ENCODE results near the gene DBNDD2.

The DBNDD2 gene

GRCh38 chr20:45377269-45377668 is 30.8 kb upstream of the DBNDD2 start:
- TF ChIP-seq, protein P1, sequence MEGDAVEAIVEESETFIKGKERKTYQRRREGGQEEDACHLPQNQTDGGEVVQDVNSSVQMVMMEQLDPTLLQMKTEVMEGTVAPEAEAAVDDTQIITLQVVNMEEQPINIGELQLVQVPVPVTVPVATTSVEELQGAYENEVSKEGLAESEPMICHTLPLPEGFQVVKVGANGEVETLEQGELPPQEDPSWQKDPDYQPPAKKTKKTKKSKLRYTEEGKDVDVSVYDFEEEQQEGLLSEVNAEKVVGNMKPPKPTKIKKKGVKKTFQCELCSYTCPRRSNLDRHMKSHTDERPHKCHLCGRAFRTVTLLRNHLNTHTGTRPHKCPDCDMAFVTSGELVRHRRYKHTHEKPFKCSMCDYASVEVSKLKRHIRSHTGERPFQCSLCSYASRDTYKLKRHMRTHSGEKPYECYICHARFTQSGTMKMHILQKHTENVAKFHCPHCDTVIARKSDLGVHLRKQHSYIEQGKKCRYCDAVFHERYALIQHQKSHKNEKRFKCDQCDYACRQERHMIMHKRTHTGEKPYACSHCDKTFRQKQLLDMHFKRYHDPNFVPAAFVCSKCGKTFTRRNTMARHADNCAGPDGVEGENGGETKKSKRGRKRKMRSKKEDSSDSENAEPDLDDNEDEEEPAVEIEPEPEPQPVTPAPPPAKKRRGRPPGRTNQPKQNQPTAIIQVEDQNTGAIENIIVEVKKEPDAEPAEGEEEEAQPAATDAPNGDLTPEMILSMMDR (IDR thresholded peaks at IDR 0.05; ENCODE audit: control insufficient read depth, insufficient read depth, low read depth, low read length, missing control alignments): no peak
- DNase-seq (ENCODE audit: low read depth): no peak
- H3K4me3 ChIP-seq (ENCODE audit: control insufficient read depth, low read depth, low read length): no peak overlapping the region

GRCh38 chr20:45378191-45378590 is 29.9 kb upstream of the DBNDD2 start, which contains the start of gene TP53TG5:
Gene TP53TG5 (minus strand): TSS chr20:45378325. CDS start chr20:45378236, 89 bp downstream.
- TF ChIP-seq, protein P1 (IDR thresholded peaks at IDR 0.05; ENCODE audit: control insufficient read depth, insufficient read depth, low read depth, low read length, missing control alignments): no peak
- H3K4me3 ChIP-seq (ENCODE audit: control insufficient read depth, low read depth, low read length): no peak within 1 kb of the TSS
- no peak for DNase-seq (ENCODE audit: low read depth)

- no peak overlapping the region for H3K4me3 ChIP-seq (ENCODE audit: control insufficient read depth, low read depth, low read length)
- TF ChIP-seq, protein P1 (IDR thresholded peaks at IDR 0.05; ENCODE audit: control insufficient read depth, insufficient read depth, low read depth, low read length, missing control alignments): no peak
- no peak for DNase-seq (ENCODE audit: low read depth)
These were observed 20.8 kb upstream of the DBNDD2 start for GRCh38 chr20:45387274-45387673.

GRCh38 chr20:45390931-45391330 is 17.2 kb upstream of the DBNDD2 start:
- TF ChIP-seq, protein P1 (IDR thresholded peaks at IDR 0.05; ENCODE audit: control insufficient read depth, insufficient read depth, low read depth, low read length, missing control alignments): no peak
- no peak overlapping the region for H3K4me3 ChIP-seq (ENCODE audit: control insufficient read depth, low read depth, low read length)
- no peak for DNase-seq (ENCODE audit: low read depth)

DNA sequence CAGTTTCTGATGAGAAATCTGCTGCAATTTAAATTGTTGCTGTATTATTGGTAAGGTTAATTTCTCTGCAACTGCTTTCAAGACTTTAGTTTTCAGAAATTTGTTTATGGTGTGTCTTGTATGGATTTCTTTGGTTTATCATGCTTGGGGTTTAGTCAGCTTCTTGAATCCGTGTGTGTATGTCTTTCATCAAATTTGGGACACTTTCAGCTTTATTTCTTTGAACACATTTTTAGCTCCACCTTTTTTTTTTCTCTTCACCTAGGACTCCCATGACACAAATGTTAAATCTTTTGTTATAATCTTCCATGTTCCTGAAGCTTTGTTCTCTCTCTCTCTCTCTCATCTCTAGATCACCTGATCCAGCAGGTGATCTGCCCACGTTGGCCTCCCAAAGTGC is 16.5 kb upstream of the DBNDD2 start:
- TF ChIP-seq, protein P1 (IDR thresholded peaks at IDR 0.05; ENCODE audit: control insufficient read depth, insufficient read depth, low read depth, low read length, missing control alignments): no peak
- no peak for DNase-seq (ENCODE audit: low read depth)
- no peak overlapping the region for H3K4me3 ChIP-seq (ENCODE audit: control insufficient read depth, low read depth, low read length)

GRCh38 chr20:45392733-45393132 is 15.4 kb upstream of the DBNDD2 start:
- DNase-seq (ENCODE audit: low read depth): no peak
- TF ChIP-seq, protein P1 (IDR thresholded peaks at IDR 0.05; ENCODE audit: control insufficient read depth, insufficient read depth, low read depth, low read length, missing control alignments): no peak
- H3K4me3 ChIP-seq (ENCODE audit: control insufficient read depth, low read depth, low read length): no peak overlapping the region
